Natural killer cell (primary cell): ENCODE results near the gene GAPT. TPM values are rescaled to one million over a fixed set of nuclear protein-coding genes. Genes with fewer than 3 reads are reported as not detected.

ENCODE experiments used
- ATAC-seq, 3 donors: fragments of 150-1000 bp in 2 of 3; fragments of 200-7000 bp in 1 of 3; cut with Tn5 transposase; 1 replicate in 1 of 3; 2 replicates in 2 of 3; pipeline ENCODE4 v1.10.0; 2021; ENCODE audit warnings: mild to moderate bottlenecking in 2 of 3, moderate library complexity in 2 of 3
- DNase-seq, 2 donors: peaks; one replicate each; pipeline versions ENCODE4 v3.0.0 to v3.0.0-alpha.2; 2013 to 2021; ENCODE audit warnings: mixed read lengths in 1 of 2
- H3K27ac ChIP-seq: one replicate; pipeline ENCODE4 v1.5.1; 2013; ENCODE audit warnings: mild to moderate bottlenecking, low read length
- H3K27me3 ChIP-seq: one replicate; pipeline ENCODE4 v1.6.1; 2013; ENCODE audit warnings: low read length; ENCODE audit not compliant: control insufficient read depth, insufficient read depth
- H3K36me3 ChIP-seq: one replicate; pipeline ENCODE4 v1.6.1; 2013; ENCODE audit warnings: low read length; ENCODE audit not compliant: control insufficient read depth, insufficient read depth
- H3K4me1 ChIP-seq: one replicate; pipeline ENCODE4 v1.6.1; 2013; ENCODE audit warnings: low read length; ENCODE audit not compliant: control insufficient read depth, insufficient read depth
- H3K4me3 ChIP-seq: one replicate; pipeline ENCODE4 v1.5.1; 2013; ENCODE audit warnings: low read length
- H3K9me3 ChIP-seq: one replicate; pipeline ENCODE4 v1.6.1; 2013; ENCODE audit warnings: low read length; ENCODE audit not compliant: control insufficient read depth, insufficient read depth
- H3K27ac Mint-ChIP-seq, 2 donors: one replicate each; pipeline ENCODE4 v1.8.0; 2022; ENCODE audit warnings: mild to moderate bottlenecking in 2 of 2, mixed read lengths in 2 of 2, moderate library complexity in 1 of 2
- H3K27me3 Mint-ChIP-seq, 2 donors: one replicate each; pipeline ENCODE4 v1.8.0; 2022; ENCODE audit warnings: low read depth in 2 of 2, mixed read lengths in 2 of 2
- H3K36me3 Mint-ChIP-seq: one replicate; pipeline ENCODE4 v1.8.0; 2022; ENCODE audit warnings: mixed read lengths
- H3K4me1 Mint-ChIP-seq, 2 donors: one replicate each; pipeline ENCODE4 v1.8.0; 2022; ENCODE audit warnings: mixed read lengths in 2 of 2
- H3K4me3 Mint-ChIP-seq: one replicate; pipeline ENCODE4 v1.8.0; 2022; ENCODE audit warnings: mild to moderate bottlenecking, moderate library complexity, mixed read lengths
- H3K9me3 Mint-ChIP-seq, 2 donors: one replicate each; pipeline ENCODE4 v1.8.0; 2022; ENCODE audit warnings: mixed read lengths in 2 of 2
- WGBS: methylation state at CpG from one replicate; pipeline ENCODE4 v1.1.7; 2013; ENCODE audit warnings: missing lambda C conversion rate; ENCODE audit not compliant: insufficient coverage; 5-methylcytosine and 5-hydroxymethylcytosine counted together
- intact Hi-C: fragments of 100-400 bp; cut with micrococcal nuclease; formaldehyde crosslinking; loops from one replicate; pipeline ENCODE4 v1.14.2; 2022
- total RNA-seq, 4 donors: library from RNA; stranded (reverse); fragments of 120-200 nt in 1 of 4; gene quantifications; one replicate each; pipeline versions ENCODE4 v1.2.3 to v1.2.4, GENCODE V29; 2013 to 2022
- TF ChIP-seq, protein P1 (sequence below): fragments of 200-600 bp; IDR thresholded peaks from one replicate; pipeline ENCODE4 v1.8.0; 2022; ENCODE audit warnings: antibody characterized with exemption

Gene GAPT
- total RNA-seq: 1 to 10 TPM; 1.7 to 6.1 (median 1.8) TPM
- total RNA-seq (2013): 79.0 TPM

DNA sequence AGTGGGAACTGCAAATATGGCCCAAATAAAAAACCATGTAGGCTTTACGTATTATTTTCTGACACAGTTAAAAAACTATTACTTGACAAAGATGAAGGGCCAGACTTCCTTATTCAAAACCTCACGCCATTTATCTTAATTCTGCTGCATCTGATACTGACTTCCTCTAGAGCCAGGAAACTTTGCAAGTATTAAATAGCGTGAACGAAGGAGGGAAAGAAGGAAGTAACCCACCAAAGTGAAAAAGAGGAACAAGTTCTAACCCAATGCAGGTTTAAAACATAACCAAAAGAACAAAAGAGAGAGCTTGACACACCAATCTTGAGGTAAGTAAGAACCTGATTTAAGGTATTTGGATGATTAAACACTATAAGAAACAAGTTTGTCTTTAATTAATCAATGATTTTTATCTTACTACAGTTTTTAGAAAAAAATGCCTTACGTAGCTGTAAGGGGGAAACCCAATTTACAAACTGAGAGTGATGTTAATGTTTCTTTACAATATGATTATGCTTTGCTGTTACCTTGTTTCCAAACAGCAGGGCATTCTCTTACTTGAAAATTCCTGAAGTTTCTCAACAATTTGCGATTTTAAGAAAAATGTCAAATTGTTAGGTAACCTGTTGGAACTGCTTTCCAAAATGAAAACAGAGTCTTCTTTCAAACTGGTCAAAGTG is at the start of gene GAPT:
GAPT (plus strand) TSS at position 220 of the 677 bp plus-strand sequence. CDS start 3,102 bp downstream, outside the sequence.
- intact Hi-C loops: no loop called here
- no peaks in the 10 kb centered on the region for H3K36me3 Mint-ChIP-seq
- ATAC-seq: peak in 2 of 3 donors; percentile 32 to 79
- Histone ChIP-seq H3K27ac (peak within 1 kb of the TSS; percentile 45), H3K9me3 (no peaks in the 10 kb centered on the region), H3K4me1 (no peaks in the 10 kb centered on the region), H3K36me3 (no peaks in the 10 kb centered on the region), H3K4me3 (peak within 1 kb of the TSS; percentile 47), H3K27me3 (no peaks in the 10 kb centered on the region)
- DNase-seq: peak in 1 of 2 donors; percentile 7
- peaks cover 0 to 4% of the 10 kb centered on the region in 2 donors for H3K4me1 Mint-ChIP-seq
- WGBS: 3% methylated on average over 5 of the region's 6 CpGs
- H3K27ac Mint-ChIP-seq: no peak within 1 kb of the TSS
- H3K9me3 Mint-ChIP-seq: no peaks in the 10 kb centered on the region
- no peak within 1 kb of the TSS for H3K4me3 Mint-ChIP-seq
- TF ChIP-seq, protein P1, sequence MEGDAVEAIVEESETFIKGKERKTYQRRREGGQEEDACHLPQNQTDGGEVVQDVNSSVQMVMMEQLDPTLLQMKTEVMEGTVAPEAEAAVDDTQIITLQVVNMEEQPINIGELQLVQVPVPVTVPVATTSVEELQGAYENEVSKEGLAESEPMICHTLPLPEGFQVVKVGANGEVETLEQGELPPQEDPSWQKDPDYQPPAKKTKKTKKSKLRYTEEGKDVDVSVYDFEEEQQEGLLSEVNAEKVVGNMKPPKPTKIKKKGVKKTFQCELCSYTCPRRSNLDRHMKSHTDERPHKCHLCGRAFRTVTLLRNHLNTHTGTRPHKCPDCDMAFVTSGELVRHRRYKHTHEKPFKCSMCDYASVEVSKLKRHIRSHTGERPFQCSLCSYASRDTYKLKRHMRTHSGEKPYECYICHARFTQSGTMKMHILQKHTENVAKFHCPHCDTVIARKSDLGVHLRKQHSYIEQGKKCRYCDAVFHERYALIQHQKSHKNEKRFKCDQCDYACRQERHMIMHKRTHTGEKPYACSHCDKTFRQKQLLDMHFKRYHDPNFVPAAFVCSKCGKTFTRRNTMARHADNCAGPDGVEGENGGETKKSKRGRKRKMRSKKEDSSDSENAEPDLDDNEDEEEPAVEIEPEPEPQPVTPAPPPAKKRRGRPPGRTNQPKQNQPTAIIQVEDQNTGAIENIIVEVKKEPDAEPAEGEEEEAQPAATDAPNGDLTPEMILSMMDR: no peak
- H3K27me3 Mint-ChIP-seq: peaks cover 8% of the 10 kb centered on the region in 2 donors

DNA sequence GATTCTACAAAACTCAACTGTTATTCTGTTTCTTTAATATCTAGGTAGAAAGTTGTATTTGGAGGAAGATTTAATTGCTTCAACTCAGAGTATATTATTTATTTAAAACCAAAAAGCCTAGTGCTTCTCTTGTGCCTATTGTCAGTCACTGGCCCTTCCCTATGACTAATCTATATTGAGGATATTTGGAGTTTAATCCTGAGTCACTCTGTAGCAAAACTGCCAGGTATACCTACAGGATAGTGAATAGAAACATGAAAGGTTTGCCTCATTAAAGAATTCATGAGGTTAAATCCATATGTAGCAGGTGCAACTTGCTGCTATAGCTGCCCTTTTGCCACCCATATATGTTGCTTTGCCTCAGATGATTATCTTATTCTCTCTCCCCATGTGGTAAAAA is 46.4 kb upstream of the GAPT start:
- no peaks in the 10 kb centered on the region for H3K36me3 ChIP-seq
- Mint-ChIP-seq H3K9me3 (no peaks in the 10 kb centered on the region), H3K27ac (no peak overlapping the region), H3K4me1 (no peaks in the 10 kb centered on the region), H3K4me3 (no peak overlapping the region), H3K27me3 (peaks cover 2 to 7% of the 10 kb centered on the region in 2 donors), H3K36me3 (no peaks in the 10 kb centered on the region)
- no peak for DNase-seq
- H3K4me3 ChIP-seq: no peak overlapping the region
- intact Hi-C loops: no loop called here
- ATAC-seq: no peak
- no peak overlapping the region for H3K27ac ChIP-seq
- no peaks in the 10 kb centered on the region for H3K9me3 ChIP-seq
- peaks cover under 1% of the 10 kb centered on the region for H3K27me3 ChIP-seq
- H3K4me1 ChIP-seq: no peaks in the 10 kb centered on the region
- TF ChIP-seq, protein P1: no peak

DNA sequence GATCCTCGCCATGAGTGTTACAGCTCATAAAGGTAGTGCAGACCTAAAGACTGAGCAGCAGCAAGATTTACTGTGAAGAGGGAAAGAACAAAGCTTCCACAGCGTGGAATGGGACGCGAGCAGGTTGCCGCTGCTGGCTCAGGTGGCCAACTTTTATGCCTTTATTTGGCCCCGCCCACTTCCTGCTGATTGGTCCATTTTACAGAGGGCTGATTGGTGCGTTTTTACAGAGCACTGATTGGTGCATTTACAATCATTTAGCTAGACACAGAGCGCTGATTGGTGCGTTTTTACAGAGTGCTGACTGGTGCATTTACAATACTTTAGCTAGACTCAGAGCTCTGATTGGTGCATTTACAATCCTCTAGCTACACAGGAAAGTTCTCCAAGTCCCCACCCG is 45.2 kb upstream of the GAPT start:
- TF ChIP-seq, protein P1: no peak
- no peaks in the 10 kb centered on the region for H3K27me3 ChIP-seq
- intact Hi-C loops: no loop called here
- no peak overlapping the region for H3K27ac ChIP-seq
- DNase-seq (no peak), ATAC-seq (no peak)
- H3K4me3 ChIP-seq: no peak overlapping the region
- H3K36me3 Mint-ChIP-seq: no peaks in the 10 kb centered on the region
- no peaks in the 10 kb centered on the region for H3K36me3 ChIP-seq
- H3K27me3 Mint-ChIP-seq: peaks cover 2 to 7% of the 10 kb centered on the region in 2 donors
- WGBS: 87% methylated on average over 10 of the region's 10 CpGs
- H3K27ac Mint-ChIP-seq: no peak overlapping the region
- no peak overlapping the region for H3K4me3 Mint-ChIP-seq
- H3K4me1 Mint-ChIP-seq: no peaks in the 10 kb centered on the region
- H3K9me3 Mint-ChIP-seq: no peaks in the 10 kb centered on the region
- no peaks in the 10 kb centered on the region for H3K9me3 ChIP-seq
- no peaks in the 10 kb centered on the region for H3K4me1 ChIP-seq

DNA sequence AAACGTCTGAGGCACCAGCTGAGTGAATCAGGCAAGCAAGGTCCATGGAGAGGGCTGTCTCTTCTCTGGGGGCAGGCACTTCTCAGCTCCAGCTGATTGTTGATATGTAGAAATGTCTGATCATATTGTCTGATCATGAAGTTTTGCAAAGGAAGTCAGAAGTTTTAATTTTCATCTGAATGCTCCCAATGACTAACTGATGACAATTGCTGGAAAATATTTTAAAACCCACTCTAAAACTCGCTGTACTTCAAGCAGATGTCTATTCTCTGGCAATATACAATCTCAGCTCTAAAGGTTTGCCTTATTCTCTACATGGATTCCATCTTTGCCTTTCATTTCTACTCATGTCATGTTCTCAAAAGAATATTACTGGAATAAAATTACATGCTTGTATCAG is 44.0 kb upstream of the GAPT start:
- Mint-ChIP-seq H3K36me3 (no peaks in the 10 kb centered on the region), H3K4me3 (no peak overlapping the region), H3K27me3 (peaks cover 7 to 15% of the 10 kb centered on the region in 2 donors), H3K4me1 (no peaks in the 10 kb centered on the region), H3K27ac (no peak overlapping the region), H3K9me3 (no peaks in the 10 kb centered on the region)
- no peaks in the 10 kb centered on the region for H3K27me3 ChIP-seq
- no peak overlapping the region for H3K27ac ChIP-seq
- no peak for ATAC-seq
- DNase-seq: no peak
- H3K36me3 ChIP-seq: no peaks in the 10 kb centered on the region
- TF ChIP-seq, protein P1: no peak
- no peak overlapping the region for H3K4me3 ChIP-seq
- H3K4me1 ChIP-seq: no peaks in the 10 kb centered on the region
- H3K9me3 ChIP-seq: no peaks in the 10 kb centered on the region
- intact Hi-C loops: no loop called here
- 76% methylated on average over 2 of the region's 2 CpGs for WGBS
